Measurements from ENCODE around the gene ZNF608.

The ZNF608 gene

DNA sequence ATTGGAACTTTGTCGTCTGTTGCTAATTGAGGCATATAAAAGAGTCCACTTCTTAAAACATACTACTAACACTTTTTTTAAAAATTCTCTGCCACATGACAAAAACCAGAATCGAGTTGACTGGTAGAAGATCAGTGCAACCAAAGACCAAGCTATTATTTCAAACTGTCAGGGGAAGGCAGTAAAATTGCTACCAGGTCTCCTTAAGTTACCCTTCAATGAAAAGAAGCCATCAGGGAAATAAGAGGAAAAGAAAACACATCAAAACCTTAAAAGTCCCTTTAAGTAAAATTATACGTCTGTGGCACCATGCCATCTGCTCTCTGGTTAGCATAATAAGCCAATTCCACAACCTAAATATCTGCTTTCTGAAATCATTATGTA lies 9.6 kb downstream of the ZNF608 start:
- DNase-seq (ENCODE audit: low spot score): no peak

DNA sequence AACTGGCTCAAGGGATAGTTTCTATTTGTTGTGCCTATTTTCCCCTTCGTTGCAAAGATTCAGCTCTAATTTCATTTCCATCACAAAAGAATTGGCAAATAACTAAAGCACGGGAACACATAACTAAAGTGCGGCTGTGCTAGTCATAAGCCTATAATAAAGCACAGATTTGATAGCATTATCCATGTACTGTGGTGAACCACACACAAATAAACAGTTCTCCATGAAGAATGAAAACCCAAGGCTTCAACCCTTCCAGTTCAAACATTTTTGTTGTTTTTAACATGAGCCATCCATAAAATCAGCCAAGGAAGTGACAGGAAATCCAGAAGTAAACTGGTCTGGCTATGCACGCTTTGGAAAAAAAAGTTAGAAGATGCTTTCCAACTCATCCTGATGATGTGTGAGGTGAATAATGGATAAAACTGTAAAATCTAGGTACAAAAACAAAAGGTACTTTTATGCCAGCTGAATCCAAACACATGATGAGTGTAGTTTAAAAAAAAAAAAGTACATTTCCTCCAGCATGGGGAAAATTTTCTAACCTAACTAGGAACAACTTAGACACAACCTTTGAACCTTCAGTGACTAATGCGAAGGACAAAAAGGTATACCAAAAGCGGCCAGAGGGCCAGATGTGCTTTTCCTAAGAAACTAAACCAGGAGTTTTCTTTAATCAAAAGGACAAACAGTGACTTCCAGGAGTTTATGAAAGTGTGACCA lies 10.2 kb downstream of the ZNF608 start:
- no peak for DNase-seq (ENCODE audit: low spot score)

DNA sequence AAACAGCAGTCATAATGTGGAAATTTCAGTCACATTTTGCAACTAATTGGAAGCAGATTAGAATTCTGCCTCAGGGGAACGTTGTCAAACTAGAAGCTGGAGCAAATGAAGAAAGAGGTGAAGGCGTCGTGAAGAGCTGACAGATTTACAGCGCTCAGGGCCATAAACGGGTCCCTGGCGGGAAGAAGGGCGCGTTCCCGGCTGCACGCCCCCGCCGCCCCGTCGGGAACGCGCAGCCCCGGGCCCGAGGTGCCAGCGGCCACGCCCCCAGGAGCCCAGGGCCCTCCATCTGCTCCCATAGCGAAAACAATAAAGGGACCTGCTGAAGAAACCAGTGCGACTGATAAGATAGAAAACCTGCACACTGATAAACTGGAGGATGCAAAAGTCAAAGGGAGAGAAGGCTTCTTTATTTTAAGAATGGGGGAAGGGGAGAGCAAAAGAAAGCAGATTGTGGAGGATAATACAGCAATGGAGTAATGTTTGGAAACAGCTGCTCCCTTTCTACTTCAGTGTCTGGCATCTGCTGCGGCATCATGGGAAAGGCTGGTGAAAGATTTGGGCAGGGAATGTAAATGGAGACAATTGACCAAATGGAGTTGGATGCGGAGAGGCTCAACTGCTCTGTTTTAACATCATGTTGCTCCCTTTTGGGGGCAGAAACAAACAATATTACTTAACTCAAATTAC lies 11.1 kb downstream of the ZNF608 start:
- peak; percentile 59 for DNase-seq (ENCODE audit: low spot score)

GRCh38 chr5:124734574-124735168 lies 11.8 kb downstream of the ZNF608 start:
- no peak for DNase-seq (ENCODE audit: low spot score)

- no peak for DNase-seq (ENCODE audit: low spot score)
Observed at GRCh38 chr5:124733329-124733650, 13.1 kb downstream of the ZNF608 start.

DNA sequence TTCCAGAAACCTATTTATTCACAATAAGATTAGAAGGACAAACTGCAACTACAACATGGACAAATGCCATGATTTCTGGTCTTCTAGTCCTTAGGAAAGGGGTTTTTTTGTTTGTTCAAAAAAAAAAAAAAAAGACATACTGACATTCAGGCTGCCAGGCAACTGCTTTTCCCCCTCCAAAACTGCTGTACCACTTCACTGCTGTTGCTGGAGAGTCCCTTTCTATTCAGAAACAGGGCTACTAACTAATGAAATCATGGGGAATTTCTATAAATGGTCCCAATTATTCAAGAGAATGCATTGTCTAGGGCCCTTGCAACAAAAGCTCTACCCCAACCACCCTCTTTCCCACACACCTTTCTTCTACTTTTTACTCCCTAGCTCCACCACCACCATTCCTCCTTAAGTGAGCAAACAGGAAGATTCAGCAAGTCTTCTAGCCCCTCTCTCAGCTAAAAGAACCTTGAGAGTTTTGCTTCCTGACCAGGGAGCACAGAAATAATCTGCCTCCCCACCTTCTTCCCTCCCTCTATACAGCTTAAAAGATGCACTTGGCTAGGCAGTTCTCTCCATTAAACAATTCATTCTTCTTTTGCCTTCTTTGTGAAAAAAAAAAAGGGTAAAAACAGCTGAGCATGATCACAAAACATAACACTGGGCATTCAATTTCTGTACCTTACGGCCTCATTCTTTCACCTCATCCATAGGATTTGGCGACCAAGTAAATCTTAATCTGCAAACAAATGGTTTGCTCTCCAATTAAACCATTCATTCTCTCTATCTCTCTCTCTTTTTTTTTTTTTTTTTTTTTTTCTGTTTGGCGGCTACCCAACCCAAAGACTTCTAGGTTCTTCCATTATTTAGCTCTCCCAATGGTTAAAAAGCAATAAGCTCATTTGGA lies 13.8 kb downstream of the ZNF608 start:
- DNase-seq (ENCODE audit: low spot score): peak; percentile 50

DNA sequence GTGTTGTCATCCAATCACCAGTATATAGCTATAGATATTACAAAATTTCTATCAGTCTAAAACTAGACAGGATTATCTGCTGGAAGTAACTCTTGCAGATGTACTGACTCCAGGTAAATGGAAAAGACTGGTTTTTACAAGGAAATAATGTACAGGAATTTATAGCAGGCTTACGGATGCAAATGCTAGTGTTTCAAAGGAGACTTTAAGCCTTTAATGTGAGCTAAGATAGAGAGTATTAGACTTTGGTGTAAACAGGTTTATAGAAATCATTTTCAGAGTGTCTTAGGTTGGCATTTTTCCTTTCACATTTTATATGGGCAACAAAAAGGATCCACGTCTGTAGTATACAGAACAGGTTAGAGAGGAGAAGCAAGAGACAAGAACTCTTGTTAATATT lies 16.1 kb downstream of the ZNF608 start:
- DNase-seq (ENCODE audit: low spot score): no peak

GRCh38 chr5:124729720-124730359 lies 16.6 kb downstream of the ZNF608 start:
- DNase-seq (ENCODE audit: low spot score): no peak

DNA sequence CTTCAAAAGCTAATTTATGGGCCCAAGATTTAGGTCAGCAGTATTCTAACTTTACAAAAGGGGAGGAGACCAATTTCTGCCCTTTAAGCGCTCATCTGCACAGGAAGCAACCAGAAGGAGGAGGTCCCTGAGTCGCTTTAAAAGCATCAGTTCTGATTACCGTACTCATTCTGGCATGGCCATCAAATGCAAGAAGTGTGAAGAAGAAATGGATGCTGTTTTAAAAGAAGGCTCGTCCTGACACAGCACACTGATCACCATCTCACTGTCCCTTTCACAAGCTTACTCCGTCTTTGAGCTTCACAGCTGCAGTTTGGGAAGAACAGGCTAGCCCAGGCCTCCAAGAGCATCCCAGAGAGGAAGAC lies 17.5 kb downstream of the ZNF608 start:
- no peak for DNase-seq (ENCODE audit: low spot score)

DNA sequence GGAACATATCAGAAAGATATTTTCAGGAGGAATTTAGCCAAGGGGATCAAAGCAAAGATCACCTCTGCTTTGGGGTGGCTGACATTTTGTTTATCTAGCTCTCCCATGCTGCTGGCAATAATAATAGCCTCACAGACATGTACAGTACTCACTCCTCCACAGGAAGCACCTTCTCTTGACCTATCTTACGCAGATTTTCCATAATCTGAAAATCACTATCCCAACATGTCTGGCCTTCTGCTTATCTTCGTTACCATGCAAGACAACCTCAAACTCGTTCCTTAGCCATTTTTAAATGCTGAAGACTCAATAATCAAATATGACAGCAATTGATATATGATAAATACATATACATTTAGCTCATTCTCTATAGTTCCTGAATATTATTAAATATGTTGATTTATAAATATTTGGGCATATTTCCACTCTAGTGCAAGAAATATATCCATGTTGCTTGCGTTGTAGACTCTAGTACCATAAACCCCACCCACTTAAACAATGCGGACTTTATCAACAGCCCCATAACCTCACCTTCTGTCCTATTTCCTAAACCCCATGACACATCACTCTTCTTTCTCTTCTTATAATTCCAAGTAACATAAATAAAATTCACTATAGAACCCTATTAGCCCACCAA lies 18.0 kb downstream of the ZNF608 start:
- DNase-seq (ENCODE audit: low spot score): no peak

GRCh38 chr5:124726631-124727362 lies 19.6 kb downstream of the ZNF608 start:
- no peak for DNase-seq (ENCODE audit: low spot score)

GRCh38 chr5:124725622-124726258 lies 20.7 kb downstream of the ZNF608 start:
- no peak for DNase-seq (ENCODE audit: low spot score)

DNA sequence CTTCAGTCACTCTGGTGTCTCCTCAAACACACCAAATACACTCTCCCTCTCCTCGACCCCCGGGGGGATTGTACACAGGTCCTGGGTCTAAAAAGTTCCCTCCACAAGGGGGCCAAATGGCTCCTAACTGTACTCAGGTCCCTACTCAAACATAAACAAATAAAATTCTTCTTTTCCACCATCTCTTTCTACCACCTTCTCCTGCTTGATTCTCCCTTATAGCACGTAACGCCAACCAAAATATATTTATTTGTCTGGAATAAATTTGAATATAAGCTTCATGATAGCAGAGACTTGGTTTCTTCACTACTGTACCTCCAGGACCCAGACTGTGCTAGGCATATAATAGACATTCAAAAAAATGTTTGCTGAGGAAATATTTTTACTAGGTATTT lies 21.4 kb downstream of the ZNF608 start:
- DNase-seq (ENCODE audit: low spot score): no peak

DNA sequence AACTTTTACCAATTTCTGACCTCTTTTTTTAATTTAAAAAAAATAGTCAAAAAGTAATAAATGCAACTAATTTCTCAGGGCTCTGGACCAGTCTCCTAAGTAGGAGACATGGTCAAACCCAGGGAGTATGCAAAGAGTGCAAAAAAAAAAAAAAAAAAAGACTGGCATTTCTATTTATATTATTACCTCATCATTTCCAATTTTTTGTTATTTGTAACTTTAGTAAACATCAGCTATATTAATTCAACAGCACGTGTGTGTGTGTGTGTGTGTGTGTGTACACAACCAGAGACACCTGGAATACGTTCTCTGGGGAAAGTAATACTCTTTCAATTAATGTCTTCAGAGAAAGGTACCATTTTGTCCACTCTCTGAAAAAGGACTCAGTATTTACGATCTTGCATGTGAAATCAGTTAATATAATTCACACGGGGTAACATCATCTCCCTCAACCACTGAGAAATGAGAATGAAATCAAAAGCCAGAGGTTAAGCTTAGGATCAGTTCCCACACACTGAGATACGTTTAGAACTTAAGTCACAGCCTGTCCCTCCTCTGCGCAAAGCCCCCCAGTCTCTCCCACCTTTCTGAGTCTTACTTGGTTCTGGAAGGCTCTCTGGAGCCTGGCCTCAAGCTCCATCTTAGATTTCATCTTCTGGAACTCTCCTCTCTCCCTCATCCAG lies 21.9 kb downstream of the ZNF608 start:
- no peak for DNase-seq (ENCODE audit: low spot score)

DNA sequence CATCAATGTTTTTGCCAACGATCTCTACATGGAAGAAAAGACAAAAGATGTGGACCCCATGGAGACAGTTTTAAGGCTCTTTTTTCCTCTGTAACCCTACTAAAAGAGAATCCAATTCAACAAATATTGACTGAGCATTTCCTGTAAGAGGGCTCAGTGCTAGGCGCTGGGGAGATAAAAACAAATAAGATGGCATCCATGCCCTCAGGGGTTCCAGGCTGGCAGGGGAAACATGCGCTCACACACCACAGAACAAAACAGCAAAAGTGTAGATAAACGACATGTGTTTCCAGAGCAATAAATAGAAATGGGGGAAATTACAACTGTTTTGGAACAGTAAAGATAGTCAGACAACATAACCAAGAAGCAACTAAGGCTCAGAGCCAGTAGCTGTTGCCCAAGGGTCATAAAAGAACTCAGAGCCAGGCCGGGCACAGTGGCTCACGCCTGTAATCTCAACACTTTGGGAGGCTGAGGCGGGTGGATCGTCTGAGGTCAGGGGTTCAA lies 25.2 kb downstream of the ZNF608 start:
- DNase-seq (ENCODE audit: low spot score): no peak

- no peak for DNase-seq (ENCODE audit: low spot score)
Observed at GRCh38 chr5:124720593-124720992, 25.8 kb downstream of the ZNF608 start.

- DNase-seq (ENCODE audit: low spot score): no peak
Observed at GRCh38 chr5:124719113-124719967, 27.1 kb downstream of the ZNF608 start.

DNA sequence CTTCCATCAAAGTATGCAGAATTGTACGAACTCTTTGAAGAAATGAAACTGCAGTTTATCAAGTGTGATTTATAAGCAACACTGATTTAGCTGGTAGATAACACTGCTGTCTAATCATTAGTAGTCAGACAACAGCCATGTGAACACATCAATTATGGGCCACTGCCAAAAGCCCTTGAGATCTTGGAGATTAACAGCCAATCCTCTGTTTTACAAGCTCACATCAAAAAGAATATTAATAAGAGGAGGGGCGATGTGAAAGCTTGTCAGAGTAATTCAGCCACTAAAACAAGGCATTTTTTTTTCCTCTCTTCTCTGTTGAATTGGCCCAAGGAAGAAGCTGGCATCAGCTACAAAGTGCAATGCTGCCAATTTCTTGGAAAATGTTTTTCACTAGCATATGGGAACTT lies 28.1 kb downstream of the ZNF608 start:
- DNase-seq (ENCODE audit: low spot score): peak; percentile 83

- DNase-seq (ENCODE audit: low spot score): no peak
Observed at GRCh38 chr5:124716169-124716568, 30.3 kb downstream of the ZNF608 start.
